ENCODE results near the gene TNFRSF19.

DNA sequence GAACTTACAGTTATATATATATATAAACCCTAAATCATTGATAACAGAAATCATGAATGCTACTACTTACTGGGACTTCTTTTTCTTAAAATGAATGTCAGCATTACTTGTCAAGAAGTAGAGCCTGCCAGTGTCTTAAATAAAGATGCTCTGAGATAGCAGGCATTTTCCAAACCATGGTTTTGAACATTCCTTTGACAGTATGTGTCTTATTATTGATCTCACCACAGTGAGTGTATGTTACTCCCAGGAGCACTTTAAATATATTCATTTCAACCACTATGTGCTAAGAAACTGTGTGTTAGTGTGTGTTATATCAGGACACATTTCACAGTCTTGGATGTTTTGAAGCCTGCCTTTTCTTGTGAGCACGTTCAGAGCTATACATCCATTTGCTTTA, 28.2 kb downstream of the TNFRSF19 start:
- TF ChIP-seq POLR2AphosphoS5 (IDR thresholded peaks at IDR 0.05) (no peak), POLR2A (IDR thresholded peaks at IDR 0.05) (no peak)
- TF ChIP-seq, protein P1, sequence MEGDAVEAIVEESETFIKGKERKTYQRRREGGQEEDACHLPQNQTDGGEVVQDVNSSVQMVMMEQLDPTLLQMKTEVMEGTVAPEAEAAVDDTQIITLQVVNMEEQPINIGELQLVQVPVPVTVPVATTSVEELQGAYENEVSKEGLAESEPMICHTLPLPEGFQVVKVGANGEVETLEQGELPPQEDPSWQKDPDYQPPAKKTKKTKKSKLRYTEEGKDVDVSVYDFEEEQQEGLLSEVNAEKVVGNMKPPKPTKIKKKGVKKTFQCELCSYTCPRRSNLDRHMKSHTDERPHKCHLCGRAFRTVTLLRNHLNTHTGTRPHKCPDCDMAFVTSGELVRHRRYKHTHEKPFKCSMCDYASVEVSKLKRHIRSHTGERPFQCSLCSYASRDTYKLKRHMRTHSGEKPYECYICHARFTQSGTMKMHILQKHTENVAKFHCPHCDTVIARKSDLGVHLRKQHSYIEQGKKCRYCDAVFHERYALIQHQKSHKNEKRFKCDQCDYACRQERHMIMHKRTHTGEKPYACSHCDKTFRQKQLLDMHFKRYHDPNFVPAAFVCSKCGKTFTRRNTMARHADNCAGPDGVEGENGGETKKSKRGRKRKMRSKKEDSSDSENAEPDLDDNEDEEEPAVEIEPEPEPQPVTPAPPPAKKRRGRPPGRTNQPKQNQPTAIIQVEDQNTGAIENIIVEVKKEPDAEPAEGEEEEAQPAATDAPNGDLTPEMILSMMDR (IDR thresholded peaks at IDR 0.05) = no peak

All from prostate gland (tissue), 2 donors.